ENCODE data around the gene GTPBP2.
A peak's percentile ranks its signal among the peaks of the same experiment; 100 is the strongest.
"Not testable (repeated sequence)": the region's sequence is repeated elsewhere in the genome, so short reads cannot be mapped to it uniquely, and the experiment has no call there.

The GTPBP2 gene

GRCh38 chr6:43629104-43629504 is at the start of gene GTPBP2:
GTPBP2 (minus strand) TSS chr6:43629264; CDS start chr6:43629162, 102 bp downstream.
- DNase-seq, result peak; percentile 98

GRCh38 chr6:43678341-43678740 is 49.3 kb upstream of the GTPBP2 start:
- no peak for DNase-seq

- DNase-seq, result no peak
Measured at GRCh38 chr6:43677759-43678158, 48.7 kb upstream of the GTPBP2 start.

GRCh38 chr6:43676962-43677606 is 48.0 kb upstream of the GTPBP2 start:
- no peak for DNase-seq

GRCh38 chr6:43674921-43675320 is 45.9 kb upstream of the GTPBP2 start:
- no peak for DNase-seq

- DNase-seq, result no peak
Measured at GRCh38 chr6:43674291-43674690, 45.2 kb upstream of the GTPBP2 start.

- no peak for DNase-seq
Measured at GRCh38 chr6:43673444-43674084, 44.5 kb upstream of the GTPBP2 start.

GRCh38 chr6:43671801-43672690 is 43.0 kb upstream of the GTPBP2 start:
- no peak for DNase-seq

GRCh38 chr6:43671011-43671800 is 42.1 kb upstream of the GTPBP2 start:
- DNase-seq, result no peak

GRCh38 chr6:43670623-43670986 is 41.5 kb upstream of the GTPBP2 start:
- no peak for DNase-seq

- peak; percentile 54 for DNase-seq
Measured at GRCh38 chr6:43669922-43670622, 41.0 kb upstream of the GTPBP2 start.

GRCh38 chr6:43669050-43669921 is 40.2 kb upstream of the GTPBP2 start:
- DNase-seq, result no peak

- DNase-seq, result peak; percentile 70
Measured at GRCh38 chr6:43668151-43669028, 39.3 kb upstream of the GTPBP2 start.

- DNase-seq, result peak; percentile 91
Measured at GRCh38 chr6:43667245-43668150, 38.4 kb upstream of the GTPBP2 start.

GRCh38 chr6:43666196-43666920 is 37.3 kb upstream of the GTPBP2 start:
- DNase-seq, result no peak

- no peak for DNase-seq
Measured at GRCh38 chr6:43665376-43665775, 36.3 kb upstream of the GTPBP2 start.

- DNase-seq, result not testable (repeated sequence)
Measured at GRCh38 chr6:43662948-43663347, 33.9 kb upstream of the GTPBP2 start.

- DNase-seq, result no peak
Measured at GRCh38 chr6:43658161-43658560, 29.1 kb upstream of the GTPBP2 start.

All from activated CD4-positive, alpha-beta T cell treated with anti-CD3 and anti-CD28 coated beads for 48 hours (primary cell).